Caco-2 (cell line): ENCODE measurements around the gene SCTR. TPM values are rescaled to one million over a fixed set of nuclear protein-coding genes. Genes with fewer than 3 reads are reported as not detected.

Experiments used
- BruUV-seq: library from RNA; stranded (reverse); fragments of 400-500 nt; replicated peaks from 2 replicates; lab custom pipeline; 2021; lab: Mats Ljungman, UMichigan
- CTCF ChIA-PET: fragments of 300-600 bp; sonication (Branson Sonifier 250); formaldehyde crosslinking; loops from one replicate; lab custom pipeline; 2022; ENCODE audit warnings: antibody characterized with exemption; lab: Charles Lee
- POLR2A ChIA-PET: fragments of 300-600 bp; sonication (Branson Sonifier 250); formaldehyde crosslinking; loops from one replicate; lab custom pipeline; 2022; ENCODE audit warnings: antibody characterized with exemption; lab: Charles Lee
- DNase-seq, 2 experiments: peaks; one replicate each; pipeline versions ENCODE4 v3.0.0 to v3.0.0-alpha.2; 2020 to 2022
- H3K27me3 ChIP-seq: replicated peaks from 2 replicates; pipeline ENCODE4 v1.6.0; 2011; ENCODE audit warnings: low read length; ENCODE audit not compliant: control insufficient read depth, insufficient read depth
- H3K36me3 ChIP-seq: 2 replicates; pipeline ENCODE4 v1.5.1; 2011; ENCODE audit warnings: low read length; ENCODE audit not compliant: control insufficient read depth, insufficient read depth
- H3K4me1 ChIP-seq: fragments of 250-450 bp; sonication (Bioruptor Pico); 2 replicates; pipeline ENCODE4 v1.5.1; 2020; ENCODE audit warnings: mild to moderate bottlenecking
- H3K4me3 ChIP-seq: 2 replicates; pipeline ENCODE4 v1.5.1; 2011; ENCODE audit warnings: low read depth, mild to moderate bottlenecking, control low read depth, low read length
- H3K9me3 ChIP-seq: fragments of 250-450 bp; sonication (Bioruptor Pico); 2 replicates; pipeline ENCODE4 v1.5.1; 2020; ENCODE audit warnings: mild to moderate bottlenecking, moderate library complexity
- H3K27ac Mint-ChIP-seq: one replicate; pipeline ENCODE4 v1.8.0; 2022; ENCODE audit warnings: mixed read lengths; ENCODE audit not compliant: unreplicated experiment
- H3K27me3 Mint-ChIP-seq: one replicate; pipeline ENCODE4 v1.8.0; 2022; ENCODE audit warnings: mixed read lengths; ENCODE audit not compliant: insufficient read depth, unreplicated experiment
- H3K36me3 Mint-ChIP-seq: one replicate; pipeline ENCODE4 v1.8.0; 2022; ENCODE audit warnings: mild to moderate bottlenecking, mixed read lengths; ENCODE audit not compliant: insufficient read depth, unreplicated experiment
- H3K4me1 Mint-ChIP-seq: one replicate; pipeline ENCODE4 v1.8.0; 2022; ENCODE audit warnings: low read depth, mixed read lengths; ENCODE audit not compliant: unreplicated experiment
- H3K4me3 Mint-ChIP-seq: one replicate; pipeline ENCODE4 v1.8.0; 2022; ENCODE audit warnings: mild to moderate bottlenecking, moderate library complexity, mixed read lengths; ENCODE audit not compliant: unreplicated experiment
- H3K9me3 Mint-ChIP-seq: one replicate; pipeline ENCODE4 v1.8.0; 2022; ENCODE audit warnings: mixed read lengths; ENCODE audit not compliant: unreplicated experiment
- intact Hi-C: fragments of 100-400 bp; cut with micrococcal nuclease; formaldehyde crosslinking; loops from one replicate; pipeline ENCODE4 v1.10.0; 2022; ENCODE audit not compliant: unreplicated experiment
- total RNA-seq: library from RNA; stranded (reverse); gene quantifications from 2 replicates; pipeline ENCODE4 v1.2.3, GENCODE V29; 2022
- TF ChIP-seq, protein P1 (sequence below), 2 experiments: fragments of 200-600 bp in 1 of 2; IDR thresholded peaks; 1 replicate in 1 of 2; 2 replicates in 1 of 2; pipeline versions ENCODE4 v1.5.1 to v1.8.0; 2011 to 2022; ENCODE audit warnings: antibody characterized with exemption in 1 of 2, control low read depth in 1 of 2, inconsistent platforms in 1 of 2, low read depth in 1 of 2, low read length in 1 of 2, mild to moderate bottlenecking in 1 of 2, moderate library complexity in 1 of 2; ENCODE audit not compliant: insufficient read depth in 1 of 2, severe bottlenecking in 1 of 2, unreplicated experiment in 1 of 2

The SCTR gene
- total RNA-seq, 1 experiment from 2014 or later = not detected

DNA sequence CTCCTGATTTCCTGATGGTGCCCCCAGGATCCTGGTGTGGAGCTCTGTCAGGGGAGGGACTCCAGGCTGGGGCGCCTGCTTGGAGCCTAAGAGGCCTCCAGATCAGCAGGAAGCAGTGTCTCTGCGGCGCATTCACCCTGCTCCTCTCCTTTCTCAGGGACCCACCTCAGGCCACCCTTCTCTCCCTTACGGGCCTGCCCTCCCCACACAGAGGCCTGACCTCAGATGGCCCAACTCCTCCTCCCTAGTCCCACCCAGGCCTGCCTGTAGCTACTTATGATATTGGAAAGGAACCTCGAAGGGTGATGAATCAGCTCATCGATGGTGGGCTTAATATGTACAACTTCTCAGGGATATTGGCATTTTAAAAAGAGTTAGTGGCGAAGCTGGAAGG is 82.1 kb downstream of the SCTR start:
- no peak overlapping the region for H3K4me3 ChIP-seq
- no peak overlapping the region for H3K4me3 Mint-ChIP-seq
- BruUV-seq = no TSS peak
- no peaks in the 10 kb centered on the region for H3K27me3 ChIP-seq
- H3K9me3 ChIP-seq = no peaks in the 10 kb centered on the region
- H3K4me1 Mint-ChIP-seq = peaks cover 10% of the 10 kb centered on the region
- no peaks in the 10 kb centered on the region for H3K36me3 ChIP-seq
- ChIA-PET CTCF (interaction anchor here (0.6 kb wide), 1 partner anchor 115 kb away, joined by 3 read pairs; no protein-coding TSS in a partner anchor), POLR2A (interaction anchor here (0.5 kb wide), 1 partner anchor 124 kb away, joined by 3 read pairs; no protein-coding TSS in a partner anchor)
- H3K27me3 Mint-ChIP-seq = no peaks in the 10 kb centered on the region
- intact Hi-C loops = no loop called here
- peaks cover 15% of the 10 kb centered on the region for H3K36me3 Mint-ChIP-seq
- TF ChIP-seq, protein P1, sequence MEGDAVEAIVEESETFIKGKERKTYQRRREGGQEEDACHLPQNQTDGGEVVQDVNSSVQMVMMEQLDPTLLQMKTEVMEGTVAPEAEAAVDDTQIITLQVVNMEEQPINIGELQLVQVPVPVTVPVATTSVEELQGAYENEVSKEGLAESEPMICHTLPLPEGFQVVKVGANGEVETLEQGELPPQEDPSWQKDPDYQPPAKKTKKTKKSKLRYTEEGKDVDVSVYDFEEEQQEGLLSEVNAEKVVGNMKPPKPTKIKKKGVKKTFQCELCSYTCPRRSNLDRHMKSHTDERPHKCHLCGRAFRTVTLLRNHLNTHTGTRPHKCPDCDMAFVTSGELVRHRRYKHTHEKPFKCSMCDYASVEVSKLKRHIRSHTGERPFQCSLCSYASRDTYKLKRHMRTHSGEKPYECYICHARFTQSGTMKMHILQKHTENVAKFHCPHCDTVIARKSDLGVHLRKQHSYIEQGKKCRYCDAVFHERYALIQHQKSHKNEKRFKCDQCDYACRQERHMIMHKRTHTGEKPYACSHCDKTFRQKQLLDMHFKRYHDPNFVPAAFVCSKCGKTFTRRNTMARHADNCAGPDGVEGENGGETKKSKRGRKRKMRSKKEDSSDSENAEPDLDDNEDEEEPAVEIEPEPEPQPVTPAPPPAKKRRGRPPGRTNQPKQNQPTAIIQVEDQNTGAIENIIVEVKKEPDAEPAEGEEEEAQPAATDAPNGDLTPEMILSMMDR (IDR thresholded peaks at IDR 0.05; ENCODE audit: insufficient read depth in 1 of 2, low read depth in 1 of 2, low read length in 1 of 2, severe bottlenecking in 1 of 2, unreplicated experiment in 1 of 2) = no peak
- H3K27ac Mint-ChIP-seq = no peak overlapping the region
- H3K4me1 ChIP-seq = peaks cover 15% of the 10 kb centered on the region
- H3K9me3 Mint-ChIP-seq = no peaks in the 10 kb centered on the region
- no peak for DNase-seq

DNA sequence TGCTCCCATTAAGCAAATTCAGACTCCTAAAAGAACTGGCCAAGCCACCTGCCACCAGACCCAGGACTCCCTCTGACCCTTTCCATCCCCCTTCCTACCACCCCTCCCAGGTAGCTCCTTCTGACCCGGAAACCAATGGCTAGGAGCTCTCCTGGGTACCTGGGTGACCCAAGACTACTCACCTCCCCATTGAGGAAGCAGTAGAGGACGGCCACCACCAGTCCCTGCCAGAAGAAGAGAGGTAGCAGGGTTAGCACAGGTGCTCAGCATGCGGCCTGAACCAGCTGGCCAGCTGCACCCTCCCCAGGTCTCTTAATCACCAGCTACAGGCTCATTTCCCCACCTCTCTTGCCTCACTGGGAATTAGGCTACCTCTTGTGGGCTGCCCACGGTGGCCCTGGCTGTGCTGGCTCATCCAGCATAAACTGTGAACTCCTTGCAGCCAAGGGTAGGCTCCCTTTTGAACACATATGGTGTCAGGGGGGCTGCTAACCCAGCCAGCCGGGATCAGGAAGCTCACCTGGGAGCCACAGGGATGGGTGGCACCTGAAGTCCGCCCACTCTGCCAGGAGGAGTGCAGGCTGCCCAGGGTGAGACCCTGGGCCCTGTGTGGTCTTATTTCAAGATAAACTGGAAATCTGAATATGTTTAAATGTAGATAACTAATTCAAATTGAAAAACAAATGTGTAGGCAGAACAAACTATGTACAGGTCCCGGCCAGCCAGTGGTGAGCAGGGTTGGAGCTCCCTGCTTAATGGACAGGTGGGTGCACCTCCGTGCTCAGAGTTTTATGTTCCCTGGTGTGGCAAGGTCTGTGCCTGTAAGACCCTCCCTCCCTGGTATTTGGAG is 82.7 kb downstream of the SCTR start:
- ChIA-PET POLR2A (interaction anchor here (0.5 kb wide), 1 partner anchor 123 kb away, joined by 3 read pairs; no protein-coding TSS in a partner anchor), CTCF (interaction anchor here (0.6 kb wide), 1 partner anchor 181 kb away, joined by 3 read pairs; no protein-coding TSS in a partner anchor)
- H3K4me1 ChIP-seq = peaks cover 16% of the 10 kb centered on the region
- Mint-ChIP-seq H3K36me3 (peaks cover 18% of the 10 kb centered on the region), H3K4me1 (peaks cover 10% of the 10 kb centered on the region), H3K4me3 (no peak overlapping the region), H3K27ac (no peak overlapping the region), H3K9me3 (no peaks in the 10 kb centered on the region), H3K27me3 (no peaks in the 10 kb centered on the region)
- peaks cover 2% of the 10 kb centered on the region; the same call in 1 of the 2 replicates for H3K36me3 ChIP-seq
- DNase-seq = no peak
- H3K27me3 ChIP-seq = no peaks in the 10 kb centered on the region
- H3K4me3 ChIP-seq = no peak overlapping the region
- no TSS peak for BruUV-seq
- TF ChIP-seq, protein P1 (IDR thresholded peaks at IDR 0.05; ENCODE audit: insufficient read depth in 1 of 2, low read depth in 1 of 2, low read length in 1 of 2, severe bottlenecking in 1 of 2, unreplicated experiment in 1 of 2) = no peak
- H3K9me3 ChIP-seq = no peaks in the 10 kb centered on the region
- intact Hi-C loops = no loop called here

DNA sequence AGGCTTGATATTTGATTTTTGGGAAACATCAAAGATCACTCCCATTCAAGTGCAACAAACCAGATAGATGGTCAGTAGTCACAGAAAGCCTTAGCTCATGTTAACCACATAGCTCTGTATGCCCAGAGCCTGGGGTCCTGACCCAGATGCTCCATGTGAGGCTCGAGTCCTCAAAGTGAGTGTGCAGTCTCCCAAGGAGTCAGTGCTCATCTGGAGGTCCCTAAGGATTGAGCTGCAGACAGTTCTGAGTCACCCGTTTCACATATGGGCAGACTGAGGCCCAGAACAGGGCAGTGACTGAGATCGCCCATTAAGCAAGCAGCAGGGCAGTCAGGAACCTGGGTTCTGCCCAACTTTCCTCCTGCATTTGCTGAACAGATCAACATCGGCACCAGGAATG is 83.4 kb downstream of the SCTR start:
- CTCF ChIA-PET = no interaction called here
- H3K9me3 ChIP-seq = no peaks in the 10 kb centered on the region
- Mint-ChIP-seq H3K27me3 (no peaks in the 10 kb centered on the region), H3K4me1 (peaks cover 12% of the 10 kb centered on the region), H3K9me3 (no peaks in the 10 kb centered on the region), H3K36me3 (peaks cover 18% of the 10 kb centered on the region), H3K4me3 (no peak overlapping the region), H3K27ac (no peak overlapping the region)
- intact Hi-C loops = no loop called here
- POLR2A ChIA-PET = no interaction called here
- no peak overlapping the region for H3K4me3 ChIP-seq
- H3K27me3 ChIP-seq = no peaks in the 10 kb centered on the region
- peaks cover 2% of the 10 kb centered on the region; the same call in 1 of the 2 replicates for H3K36me3 ChIP-seq
- no peak for DNase-seq
- peaks cover 16% of the 10 kb centered on the region for H3K4me1 ChIP-seq
- no TSS peak for BruUV-seq
- TF ChIP-seq, protein P1 (IDR thresholded peaks at IDR 0.05; ENCODE audit: insufficient read depth in 1 of 2, low read depth in 1 of 2, low read length in 1 of 2, severe bottlenecking in 1 of 2, unreplicated experiment in 1 of 2) = no peak
